Panc1 (cell line): ENCODE data around the gene SUGCT. TPM values are rescaled to one million over a fixed set of nuclear protein-coding genes. Genes with fewer than 3 reads are reported as not detected.

Experiments
- ATAC-seq: fragments of 200-7000 bp; cut with Tn5 transposase; 2 replicates; pipeline ENCODE4 v1.9.1; 2020; ENCODE audit warnings: mild to moderate bottlenecking, moderate library complexity
- BruUV-seq: library from RNA; stranded (reverse); fragments of 400-500 nt; replicated peaks from 2 replicates; lab custom pipeline; 2021; lab: Mats Ljungman, UMichigan
- CTCF ChIA-PET: fragments of 300-600 bp; sonication (Branson Sonifier 250); formaldehyde crosslinking; loops from one replicate; lab custom pipeline; 2022; ENCODE audit warnings: antibody characterized with exemption; lab: Charles Lee
- POLR2A ChIA-PET: fragments of 300-600 bp; sonication (Branson Sonifier 250); formaldehyde crosslinking; loops from one replicate; lab custom pipeline; 2022; ENCODE audit warnings: antibody characterized with exemption; lab: Charles Lee
- DNase-seq: peaks from one replicate; pipeline ENCODE4 v3.0.0-alpha.2; 2010; ENCODE audit warnings: low read depth, low spot score
- H3K27ac ChIP-seq: 2 replicates; pipeline ENCODE4 v1.5.1; 2011; ENCODE audit warnings: mild to moderate bottlenecking, low read length, inconsistent platforms
- H3K27me3 ChIP-seq: fragments of 200-500 bp; sonication (Bioruptor generic); 2 replicates; pipeline ENCODE4 v1.6.0; 2014; ENCODE audit warnings: low read length, inconsistent platforms; ENCODE audit not compliant: control insufficient read depth, insufficient read depth
- H3K36me3 ChIP-seq: fragments of 200-500 bp; sonication (Bioruptor generic); 2 replicates; pipeline ENCODE4 v1.5.1; 2014; ENCODE audit warnings: inconsistent platforms, mild to moderate bottlenecking, low read length, moderate library complexity; ENCODE audit not compliant: control insufficient read depth, insufficient read depth
- H3K4me1 ChIP-seq: 2 replicates; pipeline ENCODE4 v1.5.1; 2011; ENCODE audit warnings: inconsistent platforms, mild to moderate bottlenecking, low read length, moderate library complexity; ENCODE audit not compliant: control insufficient read depth, insufficient read depth
- H3K4me3 ChIP-seq, 2 experiments: 2 replicates each; pipeline ENCODE4 v1.5.1; 2011 to 2012; ENCODE audit warnings: low read depth in 2 of 2, low read length in 2 of 2, mild to moderate bottlenecking in 2 of 2, inconsistent platforms in 1 of 2, moderate library complexity in 1 of 2
- H3K9me3 ChIP-seq: fragments of 200-500 bp; sonication (Bioruptor generic); 2 replicates; pipeline ENCODE4 v1.5.1; 2014; ENCODE audit warnings: low read depth, mild to moderate bottlenecking, inconsistent platforms, low read length, moderate library complexity; ENCODE audit not compliant: control insufficient read depth, insufficient read depth
- POLR2AphosphoS5 ChIP-seq: IDR thresholded peaks from 2 replicates; pipeline ENCODE4 v1.6.1; 2012; ENCODE audit warnings: mild to moderate bottlenecking, low read depth, low read length, moderate library complexity
- SIN3A ChIP-seq: IDR thresholded peaks from 2 replicates; pipeline ENCODE4 v1.6.1; 2012; ENCODE audit warnings: low read depth, mild to moderate bottlenecking, low read length, moderate library complexity, borderline replicate concordance; ENCODE audit not compliant: insufficient read depth
- TCF7L2 ChIP-seq: IDR thresholded peaks from 2 replicates; pipeline ENCODE4 v1.6.1; 2011; ENCODE audit warnings: mild to moderate bottlenecking, low read depth, low read length, inconsistent platforms
- in situ Hi-C: cut with HindIII; loops from 2 replicates; pipeline ENCODE4 v1.10.0; 2016; ENCODE audit warnings: low sequenced_read_pairs, low pct_unique_long_range_greater_than_20kb
- intact Hi-C: fragments of 100-400 bp; cut with micrococcal nuclease; formaldehyde crosslinking; loops from one replicate; pipeline ENCODE4 v1.10.0; 2022; ENCODE audit not compliant: unreplicated experiment
- total RNA-seq: library from RNA; stranded (reverse); gene quantifications from one replicate; pipeline ENCODE4 v1.2.1, GENCODE V29; 2021; ENCODE audit not compliant: unreplicated experiment
- TF ChIP-seq, protein P1 (sequence below), 2 experiments: IDR thresholded peaks; 2 replicates each; pipeline ENCODE4 v1.6.1; 2011 to 2012; ENCODE audit warnings: low read depth in 2 of 2, control low read depth in 1 of 2, low read length in 1 of 2, mild to moderate bottlenecking in 1 of 2, moderate library complexity in 1 of 2; ENCODE audit not compliant: insufficient read depth in 1 of 2
- TF ChIP-seq, protein P2 (sequence below): fragments of 450-650 bp; IDR thresholded peaks from 2 replicates; pipeline ENCODE4 v1.5.1; 2017; ENCODE audit warnings: mild to moderate bottlenecking

Gene SUGCT
- total RNA-seq, 1 experiment from 2014 or later, result 3.1 TPM

DNA sequence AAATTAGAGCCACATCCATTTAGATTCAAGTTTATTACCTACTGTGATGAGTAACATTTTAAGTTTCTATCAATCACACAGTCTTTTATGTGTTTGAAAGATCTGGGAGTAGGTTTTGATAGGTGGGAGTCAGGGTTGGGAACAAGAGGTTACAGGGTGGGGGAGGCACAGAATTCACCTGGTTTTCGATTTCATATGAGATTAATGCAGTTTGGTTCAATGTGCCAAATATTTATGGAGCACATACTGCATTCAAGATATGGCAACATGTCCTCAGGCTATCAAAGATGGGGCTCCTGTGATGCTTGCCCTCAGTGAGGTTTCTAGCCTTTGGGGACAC is 564.1 kb downstream of the SUGCT start:
- ATAC-seq, result no peak
- no peaks in the 10 kb centered on the region for H3K4me1 ChIP-seq
- TF ChIP-seq, protein P1, sequence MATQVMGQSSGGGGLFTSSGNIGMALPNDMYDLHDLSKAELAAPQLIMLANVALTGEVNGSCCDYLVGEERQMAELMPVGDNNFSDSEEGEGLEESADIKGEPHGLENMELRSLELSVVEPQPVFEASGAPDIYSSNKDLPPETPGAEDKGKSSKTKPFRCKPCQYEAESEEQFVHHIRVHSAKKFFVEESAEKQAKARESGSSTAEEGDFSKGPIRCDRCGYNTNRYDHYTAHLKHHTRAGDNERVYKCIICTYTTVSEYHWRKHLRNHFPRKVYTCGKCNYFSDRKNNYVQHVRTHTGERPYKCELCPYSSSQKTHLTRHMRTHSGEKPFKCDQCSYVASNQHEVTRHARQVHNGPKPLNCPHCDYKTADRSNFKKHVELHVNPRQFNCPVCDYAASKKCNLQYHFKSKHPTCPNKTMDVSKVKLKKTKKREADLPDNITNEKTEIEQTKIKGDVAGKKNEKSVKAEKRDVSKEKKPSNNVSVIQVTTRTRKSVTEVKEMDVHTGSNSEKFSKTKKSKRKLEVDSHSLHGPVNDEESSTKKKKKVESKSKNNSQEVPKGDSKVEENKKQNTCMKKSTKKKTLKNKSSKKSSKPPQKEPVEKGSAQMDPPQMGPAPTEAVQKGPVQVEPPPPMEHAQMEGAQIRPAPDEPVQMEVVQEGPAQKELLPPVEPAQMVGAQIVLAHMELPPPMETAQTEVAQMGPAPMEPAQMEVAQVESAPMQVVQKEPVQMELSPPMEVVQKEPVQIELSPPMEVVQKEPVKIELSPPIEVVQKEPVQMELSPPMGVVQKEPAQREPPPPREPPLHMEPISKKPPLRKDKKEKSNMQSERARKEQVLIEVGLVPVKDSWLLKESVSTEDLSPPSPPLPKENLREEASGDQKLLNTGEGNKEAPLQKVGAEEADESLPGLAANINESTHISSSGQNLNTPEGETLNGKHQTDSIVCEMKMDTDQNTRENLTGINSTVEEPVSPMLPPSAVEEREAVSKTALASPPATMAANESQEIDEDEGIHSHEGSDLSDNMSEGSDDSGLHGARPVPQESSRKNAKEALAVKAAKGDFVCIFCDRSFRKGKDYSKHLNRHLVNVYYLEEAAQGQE (IDR thresholded peaks at IDR 0.05; ENCODE audit: insufficient read depth in 1 of 2, low read depth in 2 of 2, low read length in 1 of 2), result no peak
- TF ChIP-seq SIN3A (no peak), POLR2AphosphoS5 (no peak), TCF7L2 (no peak)
- TF ChIP-seq, protein P2, sequence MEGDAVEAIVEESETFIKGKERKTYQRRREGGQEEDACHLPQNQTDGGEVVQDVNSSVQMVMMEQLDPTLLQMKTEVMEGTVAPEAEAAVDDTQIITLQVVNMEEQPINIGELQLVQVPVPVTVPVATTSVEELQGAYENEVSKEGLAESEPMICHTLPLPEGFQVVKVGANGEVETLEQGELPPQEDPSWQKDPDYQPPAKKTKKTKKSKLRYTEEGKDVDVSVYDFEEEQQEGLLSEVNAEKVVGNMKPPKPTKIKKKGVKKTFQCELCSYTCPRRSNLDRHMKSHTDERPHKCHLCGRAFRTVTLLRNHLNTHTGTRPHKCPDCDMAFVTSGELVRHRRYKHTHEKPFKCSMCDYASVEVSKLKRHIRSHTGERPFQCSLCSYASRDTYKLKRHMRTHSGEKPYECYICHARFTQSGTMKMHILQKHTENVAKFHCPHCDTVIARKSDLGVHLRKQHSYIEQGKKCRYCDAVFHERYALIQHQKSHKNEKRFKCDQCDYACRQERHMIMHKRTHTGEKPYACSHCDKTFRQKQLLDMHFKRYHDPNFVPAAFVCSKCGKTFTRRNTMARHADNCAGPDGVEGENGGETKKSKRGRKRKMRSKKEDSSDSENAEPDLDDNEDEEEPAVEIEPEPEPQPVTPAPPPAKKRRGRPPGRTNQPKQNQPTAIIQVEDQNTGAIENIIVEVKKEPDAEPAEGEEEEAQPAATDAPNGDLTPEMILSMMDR, result no peak
- DNase-seq, result no peak
- no peak overlapping the region for H3K27ac ChIP-seq
- no peaks in the 10 kb centered on the region for H3K9me3 ChIP-seq
- in situ Hi-C loops, result no loop called here
- ChIA-PET CTCF (no interaction called here), POLR2A (no interaction called here)
- H3K27me3 ChIP-seq, result no peaks in the 10 kb centered on the region
- BruUV-seq, result no TSS peak
- H3K4me3 ChIP-seq, result no peak overlapping the region
- no peaks in the 10 kb centered on the region for H3K36me3 ChIP-seq
- intact Hi-C loops, result no loop called here

DNA sequence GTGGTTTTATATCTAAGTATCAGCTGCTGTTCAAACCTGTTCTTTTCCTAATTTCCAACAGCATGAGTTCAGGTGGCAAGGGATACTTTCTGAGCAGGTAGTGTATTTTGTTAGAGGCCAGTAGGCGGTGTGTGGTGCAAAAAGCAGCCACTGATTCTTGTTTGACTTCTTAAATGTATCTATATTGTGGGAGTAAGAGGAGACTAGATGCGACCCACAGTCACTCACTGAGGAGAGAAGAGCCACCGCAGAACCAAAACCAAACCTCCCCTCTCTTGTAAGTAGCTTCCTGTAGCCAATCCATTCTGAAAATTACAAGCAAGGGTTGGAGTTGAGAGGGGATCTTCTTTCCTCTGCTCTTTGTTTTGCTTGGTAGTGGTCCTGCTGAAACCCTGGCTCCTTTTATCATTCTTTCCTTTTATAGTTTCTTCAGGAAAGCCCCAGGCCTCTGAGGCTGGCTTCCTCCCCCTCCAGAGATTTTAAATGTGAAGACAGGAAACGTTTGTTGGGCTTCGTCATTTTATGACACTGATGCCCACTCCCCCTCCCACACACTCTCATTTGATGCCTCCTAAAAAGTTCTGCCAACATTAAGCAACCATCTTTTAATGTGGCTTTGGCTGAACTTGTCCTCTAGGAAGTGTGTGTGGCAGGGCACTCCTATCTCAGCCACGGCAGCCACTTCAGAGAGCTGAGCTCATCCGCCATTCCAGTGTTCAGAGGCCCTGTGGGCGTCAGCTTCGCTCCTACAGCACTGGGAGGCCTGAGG is 566.0 kb downstream of the SUGCT start:
- Histone ChIP-seq H3K36me3 (no peaks in the 10 kb centered on the region), H3K27ac (no peak overlapping the region), H3K27me3 (no peaks in the 10 kb centered on the region), H3K4me1 (no peaks in the 10 kb centered on the region), H3K4me3 (no peak overlapping the region), H3K9me3 (no peaks in the 10 kb centered on the region)
- DNase-seq, result no peak
- intact Hi-C loops, result no loop called here
- in situ Hi-C loops, result no loop called here
- ChIA-PET POLR2A (no interaction called here), CTCF (interaction anchor here (1.4 kb wide), 1 partner anchor 16 kb away, joined by 3 read pairs; no protein-coding TSS in a partner anchor)
- BruUV-seq, result no TSS peak
- TF ChIP-seq, protein P2, result 0 out of 2 replicates have a peak, but pooled peaks have one; percentile 18
- TF ChIP-seq, protein P1 (IDR thresholded peaks at IDR 0.05; ENCODE audit: insufficient read depth in 1 of 2, low read depth in 2 of 2, low read length in 1 of 2), result no peak
- no peak for ATAC-seq
